ENCODE measurements around the gene IFNG-AS1. TPM values are rescaled to one million over a fixed set of nuclear protein-coding genes. Genes with fewer than 3 reads are reported as not detected.

Gene IFNG-AS1
- total RNA-seq, 1 donor from 2014 or later: not detected

- Mint-ChIP-seq H3K27me3 (no peaks in the 10 kb centered on the region), H3K36me3 (ENCODE audit: low read depth) (peaks cover 23% of the 10 kb centered on the region), H3K4me3 (no peak overlapping the region), H3K27ac (no peak overlapping the region), H3K9me3 (peaks cover 33% of the 10 kb centered on the region), H3K4me1 (peaks cover 10% of the 10 kb centered on the region)
- DNase-seq: no peak
- intact Hi-C loops (cut with micrococcal nuclease): no loop called here
These were observed 80.0 kb downstream of the IFNG-AS1 start for GRCh38 chr12:68069275-68069674.

Other genes with a start within 250 kb of the IFNG-AS1 start
- 279 and 285 TPM in 2 replicates for gene IFNG, start 170.3 kb downstream of the IFNG-AS1 start, total RNA-seq
- 6.9 and 7.7 TPM in 2 replicates for gene IL26, start 236.4 kb downstream of the IFNG-AS1 start, total RNA-seq